AG04450 (cell line): ENCODE results near the gene NEK11. TPM values are rescaled to one million over a fixed set of nuclear protein-coding genes. Genes with fewer than 3 reads are reported as not detected.

Source experiments
- CTCF ChIA-PET: fragments of 300-600, 350-600 bp; formaldehyde crosslinking; extraction: SDS; loops from one replicate; lab custom pipeline; 2022; ENCODE audit warnings: antibody characterized with exemption, inconsistent platforms; lab: Charles Lee
- POLR2A ChIA-PET: fragments of 350-600 bp; formaldehyde crosslinking; extraction: SDS; loops from one replicate; lab custom pipeline; 2021; ENCODE audit warnings: antibody characterized with exemption, inconsistent platforms; lab: Yijun Ruan, JAX
- DNase-seq: peaks from one replicate; pipeline ENCODE4 v3.0.0-alpha.2; 2011; ENCODE audit warnings: low read depth, low spot score
- H3K27ac ChIP-seq: one replicate; pipeline ENCODE4 v1.5.1; 2012; ENCODE audit warnings: low read depth, low read length, control low read depth
- H3K27me3 ChIP-seq: one replicate; pipeline ENCODE4 v1.6.0; 2012; ENCODE audit warnings: low read length; ENCODE audit not compliant: control insufficient read depth, insufficient read depth
- H3K4me3 ChIP-seq: 2 replicates; pipeline ENCODE4 v1.5.1; 2011; ENCODE audit warnings: mild to moderate bottlenecking, low read depth, low read length, control low read depth
- H3K9me3 ChIP-seq: 2 replicates; pipeline ENCODE4 v1.5.1; 2012; ENCODE audit warnings: low read length; ENCODE audit not compliant: control insufficient read depth, insufficient read depth
- CTCF ChIP-seq: IDR thresholded peaks from 2 replicates; pipeline ENCODE4 v1.5.1; 2011; ENCODE audit warnings: low read depth, low read length, control low read depth, inconsistent platforms
- polyA plus RNA-seq: library from polyadenylated mRNA; depleted of rRNA; stranded (reverse); fragments of >200 nt; gene quantifications from 2 replicates; pipeline ENCODE4 v1.2.3, GENCODE V29; 2011

The NEK11 gene
- polyA plus RNA-seq, 1 experiment: 4.0 TPM

DNA sequence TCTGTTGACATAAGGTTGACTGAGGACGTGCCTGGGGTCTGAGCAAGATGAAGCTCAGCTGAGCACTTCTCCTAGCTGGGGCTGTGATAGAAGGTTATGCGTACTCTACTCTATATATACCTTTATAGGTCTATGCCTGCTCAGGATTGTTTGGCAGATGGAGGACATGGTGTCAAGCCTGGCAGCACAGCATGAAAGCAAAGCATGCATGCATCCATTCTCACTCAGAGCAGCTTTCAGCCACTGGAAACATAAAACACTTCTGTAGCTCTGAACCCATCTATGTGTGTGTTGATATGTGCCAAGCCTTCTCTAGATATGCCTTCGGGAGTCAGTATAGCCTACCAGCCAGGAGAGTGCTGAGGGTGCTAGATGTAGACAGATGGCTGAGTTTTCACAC is 212.6 kb downstream of the NEK11 start:
- DNase-seq: no peak
- TF ChIP-seq CTCF: no peak
- ChIA-PET CTCF (no interaction called here), POLR2A (no interaction called here)
- Histone ChIP-seq H3K4me3 (no peak overlapping the region), H3K27ac (no peak overlapping the region), H3K27me3 (no peaks in the 10 kb centered on the region), H3K9me3 (no peaks in the 10 kb centered on the region)

DNA sequence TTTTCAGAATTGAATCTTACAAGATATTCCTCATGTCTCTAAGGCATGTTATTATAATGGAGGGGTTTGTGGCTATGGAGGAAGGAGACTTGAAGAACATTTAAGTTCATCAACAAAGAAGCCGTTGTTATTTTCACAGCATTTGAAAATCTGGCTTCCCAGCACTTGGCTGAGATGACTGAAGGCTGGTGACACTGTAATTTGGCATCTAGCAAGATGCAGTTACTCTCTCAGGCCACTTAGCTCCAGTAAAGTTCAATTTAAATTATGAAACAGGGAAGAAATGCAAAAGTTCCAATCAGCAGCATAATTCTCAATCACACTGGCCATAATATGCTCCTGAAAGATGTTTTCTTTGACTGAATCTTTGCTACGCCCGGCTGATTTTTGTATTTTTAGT is 215.5 kb downstream of the NEK11 start:
- ChIA-PET CTCF (no interaction called here), POLR2A (no interaction called here)
- Histone ChIP-seq H3K27me3 (no peaks in the 10 kb centered on the region), H3K9me3 (no peaks in the 10 kb centered on the region), H3K27ac (no peak overlapping the region), H3K4me3 (no peak overlapping the region)
- no peak for DNase-seq
- no peak for TF ChIP-seq CTCF

- H3K27me3 ChIP-seq: no peaks in the 10 kb centered on the region
- ChIA-PET CTCF (no interaction called here), POLR2A (no interaction called here)
- H3K27ac ChIP-seq: no peak overlapping the region
- H3K9me3 ChIP-seq: no peaks in the 10 kb centered on the region
- no peak overlapping the region for H3K4me3 ChIP-seq
- DNase-seq: no peak
- TF ChIP-seq CTCF: no peak
Measured at GRCh38 chr3:131250466-131250865, 223.8 kb downstream of the NEK11 start.

GRCh38 chr3:131260525-131260924 is 233.8 kb downstream of the NEK11 start:
- CTCF ChIA-PET: interaction anchor here (0.6 kb wide), 1 partner anchor 26 kb away, joined by 3 read pairs; no protein-coding TSS in a partner anchor
- no peak for DNase-seq
- no peak overlapping the region for H3K4me3 ChIP-seq
- no peak overlapping the region for H3K27ac ChIP-seq
- H3K27me3 ChIP-seq: no peaks in the 10 kb centered on the region
- POLR2A ChIA-PET: no interaction called here
- TF ChIP-seq CTCF: no peak
- no peaks in the 10 kb centered on the region for H3K9me3 ChIP-seq

- Histone ChIP-seq H3K4me3 (no peak overlapping the region), H3K27ac (no peak overlapping the region), H3K9me3 (no peaks in the 10 kb centered on the region), H3K27me3 (no peaks in the 10 kb centered on the region)
- no peak for TF ChIP-seq CTCF
- ChIA-PET CTCF (no interaction called here), POLR2A (no interaction called here)
- DNase-seq: no peak
Measured at GRCh38 chr3:131261104-131261503, 234.4 kb downstream of the NEK11 start.
